ENCODE measurements around the gene ZNF300.
"Not testable (repeated sequence)": the region's sequence is repeated elsewhere in the genome, so short reads cannot be mapped to it uniquely, and the experiment has no call there.

Gene ZNF300

DNA sequence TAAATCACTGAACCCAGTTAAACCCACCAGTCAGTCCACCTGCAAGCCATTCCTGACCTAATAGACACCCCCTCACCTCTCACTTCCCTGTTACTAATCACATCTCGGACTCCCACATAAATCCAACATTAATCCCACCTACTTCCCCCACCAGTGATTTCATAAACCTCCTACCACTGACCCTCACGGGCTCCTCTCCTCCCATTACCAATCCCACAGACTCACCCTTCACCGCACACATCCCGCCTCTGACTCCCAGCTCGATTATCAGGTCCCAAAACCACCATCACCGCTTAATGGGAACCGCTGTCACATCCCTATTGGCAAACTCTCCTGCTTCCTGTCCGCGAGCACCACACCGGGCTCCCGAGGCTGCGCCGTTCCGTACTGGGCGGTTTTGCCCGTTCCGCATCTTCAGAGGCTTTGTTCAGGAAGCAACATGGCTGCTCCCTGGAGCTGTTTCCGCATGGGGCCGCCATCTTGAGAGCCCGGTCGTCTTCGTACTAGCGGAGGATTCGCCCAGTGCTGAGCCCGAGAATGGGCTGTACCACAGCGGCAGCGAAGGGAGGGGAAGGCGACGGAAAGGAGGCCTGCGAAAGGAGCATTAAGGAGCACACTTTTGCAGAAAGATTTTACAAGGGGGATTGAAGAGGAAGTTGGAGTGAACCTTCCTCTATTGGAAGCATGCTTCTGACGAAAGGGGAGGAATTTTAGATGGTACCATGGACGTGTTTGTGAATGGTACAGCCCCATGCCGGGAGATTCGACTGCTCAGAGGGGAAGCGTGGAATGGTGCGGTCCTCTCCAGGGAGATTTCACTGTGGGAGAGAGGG is at the start of gene ZNF300:
Gene ZNF300, minus strand, starts transcription at position 502 of the 833 bp plus-strand sequence. CDS start 1,825 bp downstream, outside the sequence.
- peak; percentile 34 for DNase-seq

DNA sequence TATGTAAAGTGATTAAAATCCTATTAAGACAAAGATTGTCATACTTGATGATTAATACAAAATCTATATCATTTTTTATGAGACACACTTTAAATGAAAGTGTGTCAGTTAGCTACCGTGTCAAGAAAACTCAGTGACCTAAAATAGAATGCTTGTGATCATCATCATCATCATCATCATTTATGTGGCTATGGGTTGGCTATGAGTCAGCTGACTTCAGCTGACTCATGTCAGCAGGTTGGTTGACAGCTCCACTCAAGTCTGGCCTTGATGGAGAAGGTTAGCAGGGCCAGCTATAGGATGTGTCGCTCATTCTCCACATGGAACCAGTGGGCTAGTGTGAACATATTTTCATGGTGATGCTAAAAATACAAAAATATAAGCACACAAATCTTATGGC is 43.8 kb upstream of the ZNF300 start:
- no peak for DNase-seq

DNA sequence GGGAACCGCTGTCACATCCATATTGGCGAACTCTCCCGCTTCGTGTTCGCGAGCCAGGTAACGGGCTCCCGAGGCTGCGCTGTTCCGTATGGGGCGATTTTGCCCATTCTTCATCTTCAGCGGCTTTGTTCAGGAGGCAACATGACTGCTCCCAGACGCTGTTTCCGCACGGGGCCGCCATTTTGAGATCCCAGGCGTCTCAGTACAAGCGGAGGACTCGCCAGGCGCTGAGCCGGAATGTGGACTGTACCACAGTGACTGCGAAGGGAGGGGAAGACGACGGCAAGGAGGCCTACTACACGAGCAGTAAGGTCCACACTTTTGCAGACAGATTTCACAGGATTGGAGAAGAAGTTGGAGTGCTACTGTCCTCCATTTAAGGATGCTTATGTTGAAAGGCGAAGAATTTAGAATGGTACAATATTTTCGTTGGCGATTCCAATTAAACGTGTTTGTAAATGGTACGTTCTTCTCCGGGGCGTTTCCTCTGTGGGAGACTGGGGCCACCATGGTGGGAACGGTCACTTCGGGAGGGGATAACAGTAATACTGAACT is 41.6 kb upstream of the ZNF300 start:
- DNase-seq, result no peak

DNA sequence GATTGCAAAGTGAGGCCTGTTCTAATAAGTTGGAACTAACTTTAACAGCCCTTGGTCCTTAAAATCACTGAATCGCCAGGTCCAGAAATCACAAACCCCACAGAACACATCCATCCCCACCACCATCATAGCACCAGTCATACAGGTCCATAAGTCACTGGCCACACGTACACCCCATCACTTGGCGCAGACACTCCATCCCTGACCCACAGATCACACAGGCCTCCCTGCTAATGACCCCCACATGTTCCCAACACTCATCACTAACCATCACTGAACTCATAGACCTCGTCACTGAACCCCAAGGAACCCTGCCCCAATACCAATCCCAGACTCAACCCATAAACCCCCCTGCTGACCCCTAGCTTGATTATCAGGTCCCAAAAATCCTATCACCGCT is 41.2 kb upstream of the ZNF300 start:
- no peak for DNase-seq

DNA sequence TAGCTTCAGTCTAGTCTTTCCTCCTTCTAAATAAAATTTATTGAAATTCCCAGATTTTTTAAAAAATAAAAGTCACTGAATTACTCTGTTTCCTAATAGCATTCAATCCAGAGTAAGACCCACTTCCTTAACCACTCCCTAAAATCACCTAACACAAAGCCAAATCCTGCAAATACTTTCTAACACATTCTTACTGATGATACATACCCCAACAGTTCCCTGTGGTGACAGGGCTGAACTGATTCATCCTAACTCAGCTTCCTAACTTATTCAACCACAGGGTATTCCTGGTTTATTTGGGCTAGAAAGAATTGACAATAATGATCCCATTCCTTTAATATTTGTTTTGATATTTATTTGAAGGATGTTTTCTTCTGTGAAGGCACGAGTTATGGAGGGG is 40.7 kb upstream of the ZNF300 start:
- no peak for DNase-seq

DNA sequence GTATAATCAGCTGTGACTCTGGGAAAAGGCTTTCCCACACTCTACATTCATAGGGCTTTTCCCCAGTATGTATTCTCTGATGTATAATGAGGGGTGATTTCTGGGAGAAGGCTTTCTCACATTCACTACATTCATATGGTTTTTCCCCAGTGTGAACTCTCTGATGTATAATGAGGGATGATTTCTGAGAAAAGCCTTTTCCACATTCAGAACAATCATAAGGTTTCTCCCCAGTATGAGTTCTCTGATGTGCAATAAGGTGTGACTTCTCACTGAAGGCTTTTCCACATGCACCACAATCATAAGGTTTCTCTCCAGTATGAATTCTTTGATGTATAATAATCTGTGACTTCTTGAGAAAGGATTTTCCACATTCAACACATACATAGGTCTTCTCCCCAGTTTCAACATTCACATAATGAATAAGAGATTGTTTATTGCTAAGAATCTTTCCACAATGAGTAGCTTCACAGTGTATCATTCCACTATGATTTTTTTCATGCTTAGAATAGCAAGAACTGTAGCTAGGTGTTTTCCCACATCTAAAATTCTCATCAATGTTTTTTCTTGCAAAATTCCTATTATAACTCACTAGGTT is 26.7 kb upstream of the ZNF300 start:
- no peak for DNase-seq

DNA sequence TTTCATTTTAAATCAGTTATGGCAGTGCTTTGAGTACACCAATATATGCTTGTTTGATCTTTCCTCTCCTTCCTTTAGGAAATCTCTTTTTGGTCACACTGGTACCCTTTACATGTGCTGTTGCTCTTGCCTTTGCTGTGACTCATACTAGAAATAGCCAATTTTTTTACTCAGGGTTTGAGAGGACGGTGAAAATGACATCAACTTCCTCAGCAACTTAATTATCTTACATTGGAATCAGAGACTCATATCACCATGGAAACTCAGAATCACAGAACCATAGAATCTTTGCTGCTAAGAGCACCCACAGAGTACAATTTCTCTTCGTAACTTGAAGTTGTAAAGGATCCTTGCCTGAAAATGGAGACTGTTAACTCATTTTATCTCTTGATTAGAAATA is 13.8 kb upstream of the ZNF300 start:
- DNase-seq, result peak; percentile 0

DNA sequence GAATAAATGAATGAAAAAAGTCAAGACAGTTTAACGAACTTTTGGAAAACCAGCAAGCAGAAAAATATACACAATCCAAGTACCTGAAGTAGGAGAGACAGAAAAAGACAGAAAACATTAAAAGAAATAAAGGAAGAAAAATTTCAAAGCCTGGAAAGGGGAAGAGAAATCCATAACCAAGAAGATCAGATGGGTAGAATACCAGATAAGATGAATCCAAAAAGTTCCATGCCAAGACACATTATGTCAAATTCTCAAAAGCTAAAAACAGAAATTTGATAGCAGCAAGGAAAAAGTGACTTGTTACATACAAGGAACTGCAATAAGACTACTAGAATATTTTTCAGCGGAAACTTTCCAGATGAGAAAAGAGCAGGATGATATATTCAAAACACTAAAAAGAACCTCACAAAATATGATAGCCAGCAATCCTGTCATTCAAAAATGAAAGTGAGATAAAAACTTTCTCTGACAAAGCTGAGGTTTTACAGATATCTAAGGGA is 7.6 kb upstream of the ZNF300 start:
- no peak for DNase-seq

DNA sequence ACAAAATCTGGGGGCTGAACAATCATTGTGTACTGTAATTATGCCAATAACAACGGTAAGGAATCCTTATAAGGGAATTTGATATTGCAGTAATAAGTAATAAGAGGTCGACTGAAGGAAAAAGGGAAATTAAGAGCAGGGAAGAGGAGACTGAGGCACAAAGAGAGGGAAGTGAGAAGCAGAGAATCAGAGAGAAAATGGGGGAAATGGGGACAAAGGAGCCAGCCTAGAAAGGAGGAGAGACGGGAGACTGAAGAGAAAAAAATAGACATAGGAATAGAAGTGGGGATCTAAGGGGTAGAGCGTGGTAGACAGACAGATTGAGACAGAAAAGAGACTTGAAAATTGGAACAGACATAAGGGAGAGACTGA is 518 bp upstream of the ZNF300 start:
- no peak for DNase-seq

DNA sequence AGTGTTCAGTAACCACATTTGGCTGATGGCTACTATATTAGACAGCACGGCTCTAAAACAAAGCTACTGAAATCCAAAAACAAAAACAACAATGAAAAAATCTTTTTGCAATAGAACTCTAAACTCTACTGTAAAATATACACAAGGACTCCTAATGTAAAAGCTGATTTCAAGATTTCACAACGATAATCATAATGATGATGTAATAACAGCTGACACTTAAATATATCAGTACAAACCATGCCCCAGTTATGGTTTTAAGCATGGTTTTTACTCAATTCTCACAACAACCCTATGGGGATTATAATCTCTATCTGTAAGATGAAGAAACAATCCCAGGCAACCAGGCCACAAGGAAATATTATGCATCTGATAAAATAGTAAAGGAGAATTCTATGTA is 3.3 kb downstream of the ZNF300 start:
- DNase-seq, result no peak

DNA sequence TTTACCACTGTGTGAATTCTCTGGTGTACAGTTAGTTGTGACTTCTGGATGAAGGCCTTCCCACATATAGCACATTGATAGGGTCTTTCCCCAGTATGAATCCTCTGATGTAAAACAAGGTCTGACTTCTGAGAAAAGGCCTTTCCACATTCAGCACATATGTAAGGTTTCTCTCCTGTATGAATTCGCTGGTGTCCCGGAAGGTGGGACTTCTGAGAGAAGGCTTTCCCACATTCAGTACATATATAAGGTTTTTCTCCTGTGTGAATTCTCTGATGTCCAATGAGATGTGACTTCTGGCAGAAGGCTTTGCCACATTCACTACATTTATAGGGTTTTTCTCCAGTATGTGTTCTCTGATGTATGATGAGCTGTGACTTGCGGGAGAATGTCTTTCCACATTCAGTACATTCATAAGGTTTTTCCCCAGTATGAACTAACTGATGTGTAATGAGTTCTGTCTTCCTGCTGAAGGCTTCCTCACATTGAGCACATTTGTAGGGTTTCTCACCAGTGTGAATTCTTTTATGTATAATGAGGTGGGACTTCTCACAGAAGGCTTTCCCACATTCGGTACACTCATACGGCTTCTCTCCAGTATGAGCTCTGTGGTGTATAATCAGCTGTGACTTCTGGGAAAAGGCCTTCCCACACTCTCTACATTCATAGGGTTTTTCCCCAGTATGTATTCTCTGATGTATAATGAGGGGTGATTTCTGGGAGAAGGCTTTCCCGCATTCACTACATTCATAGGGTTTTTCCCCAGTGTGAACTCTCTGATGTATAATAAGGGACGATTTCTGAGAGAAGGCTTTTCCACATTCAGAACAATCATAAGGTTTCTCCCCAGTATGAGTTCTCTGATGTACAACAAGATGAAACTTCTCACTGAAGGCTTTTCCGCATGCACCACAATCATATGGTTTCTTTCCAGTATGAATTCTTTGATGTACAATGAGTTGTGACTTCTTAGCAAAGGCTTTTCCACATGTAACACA is 9.1 kb downstream of the ZNF300 start:
- no peak for DNase-seq

DNA sequence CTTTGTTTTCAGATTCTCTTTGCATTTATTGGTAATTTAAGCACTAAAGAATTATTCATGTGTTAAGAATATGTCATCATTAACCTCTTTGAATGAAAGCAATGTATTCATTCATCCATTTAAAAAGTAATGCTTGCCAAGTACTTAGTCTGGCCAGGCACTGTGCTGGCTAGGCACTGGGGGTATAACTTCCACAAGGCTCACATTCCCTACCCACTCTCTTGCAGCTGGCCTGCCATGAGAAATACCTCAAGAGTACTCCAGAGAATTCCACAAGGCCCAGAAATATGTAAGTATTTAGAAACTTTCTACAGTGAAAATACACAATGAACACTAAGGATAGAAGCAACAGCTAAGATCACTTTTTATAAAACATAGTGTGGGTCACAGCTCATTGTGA is 25.4 kb downstream of the ZNF300 start:
- DNase-seq, result no peak

DNA sequence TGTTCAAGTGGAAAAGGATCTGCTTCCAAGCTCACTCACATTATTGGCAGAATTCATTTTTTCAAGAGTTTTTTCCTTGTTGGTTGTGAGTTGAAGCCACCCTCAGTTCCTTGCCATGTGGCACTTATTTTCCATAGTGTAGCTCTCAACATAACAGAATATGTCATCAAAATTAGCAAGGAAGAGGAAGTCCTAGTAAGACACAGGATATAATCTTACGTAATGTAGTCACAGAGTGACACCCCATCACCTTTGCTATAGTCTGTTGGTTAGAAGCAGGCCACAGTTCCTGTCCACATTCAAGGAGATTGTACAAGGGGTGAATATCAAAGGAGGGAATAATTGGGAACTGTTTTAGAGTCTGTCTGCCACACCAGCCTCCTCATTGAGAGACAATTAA is 42.7 kb downstream of the ZNF300 start:
- DNase-seq, result no peak

DNA sequence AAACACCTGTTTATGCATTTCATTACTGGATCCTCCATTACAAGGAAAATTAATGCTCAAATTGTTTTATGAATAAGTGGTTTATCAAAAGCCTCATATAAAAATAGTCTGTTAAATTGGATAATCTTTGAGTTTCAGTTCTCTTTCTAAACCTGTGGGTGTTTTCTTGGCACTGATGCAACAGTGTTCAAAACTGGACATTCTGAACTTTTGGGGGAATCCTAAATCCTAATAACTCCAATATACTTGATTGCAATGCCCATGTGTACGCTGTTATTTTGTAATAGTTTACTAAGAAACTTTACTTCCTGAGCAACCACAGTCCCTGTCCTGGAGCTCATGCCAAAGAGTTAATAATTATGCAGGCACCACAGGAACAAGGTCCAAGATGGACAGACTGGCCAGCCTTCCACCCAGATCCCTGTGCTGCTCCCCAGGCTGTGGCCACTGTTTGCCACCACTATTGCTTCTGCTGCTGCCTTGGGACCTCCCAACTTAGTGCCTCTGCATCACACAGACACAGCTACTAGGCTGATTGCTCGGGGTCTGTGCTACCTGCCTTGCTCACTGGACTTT is 44.4 kb downstream of the ZNF300 start:
- DNase-seq, result no peak

DNA sequence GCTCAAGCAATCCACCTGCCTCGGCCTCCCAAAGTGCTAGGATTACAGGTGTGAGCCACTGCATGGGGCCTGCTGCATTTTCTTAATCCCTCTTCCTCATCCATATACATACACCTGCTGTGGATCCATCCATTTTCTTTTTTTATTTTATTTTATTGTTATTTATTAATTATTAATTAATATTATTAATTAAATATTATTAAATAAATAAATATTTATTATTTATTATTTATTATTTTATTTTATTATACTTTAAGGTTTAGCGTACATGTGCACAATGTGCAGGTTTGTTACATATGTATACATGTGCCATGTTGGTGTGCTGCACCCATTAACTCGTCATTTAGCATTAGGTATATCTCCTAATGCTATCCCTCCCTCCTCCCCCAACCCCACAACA is 48.1 kb downstream of the ZNF300 start:
- DNase-seq, result not testable (repeated sequence)

DNA sequence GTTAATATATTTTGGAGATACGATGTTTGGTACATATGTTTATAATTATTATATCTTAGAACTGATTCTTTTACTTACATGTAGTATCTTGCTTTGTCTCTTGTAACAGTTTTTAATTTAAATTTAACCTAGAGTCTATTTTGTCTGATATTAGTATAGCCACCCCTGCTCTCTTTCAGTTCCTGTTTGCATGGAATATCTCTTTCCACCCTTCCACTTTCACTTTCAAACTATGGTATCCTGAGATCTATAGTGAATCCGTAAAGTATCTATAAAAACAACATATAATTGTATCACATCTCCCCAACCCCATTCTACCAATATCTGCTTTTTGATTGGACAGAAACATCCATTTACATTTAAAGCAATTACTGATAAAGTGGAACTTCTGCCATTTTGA is 51.2 kb downstream of the ZNF300 start:
- DNase-seq, result no peak

DNA sequence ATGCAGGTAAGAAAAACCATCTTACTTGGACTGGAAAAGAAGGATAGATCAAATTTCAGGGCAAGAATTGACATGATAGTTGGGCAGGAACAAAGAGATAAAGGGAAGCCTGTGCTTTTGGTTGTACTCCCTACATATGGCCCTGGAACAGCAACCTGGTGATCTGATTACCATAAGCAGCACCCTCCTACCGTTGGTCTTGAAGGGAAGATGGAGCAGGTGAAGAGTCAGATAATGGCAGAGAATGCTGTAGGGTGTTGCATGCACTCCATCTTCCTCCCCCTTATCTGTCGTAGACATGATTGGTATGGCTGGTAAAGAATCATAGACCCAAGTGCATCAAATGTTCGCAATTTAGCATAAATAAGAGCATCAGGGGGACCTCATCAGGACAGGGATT is 53.7 kb downstream of the ZNF300 start:
- no peak for DNase-seq

DNA sequence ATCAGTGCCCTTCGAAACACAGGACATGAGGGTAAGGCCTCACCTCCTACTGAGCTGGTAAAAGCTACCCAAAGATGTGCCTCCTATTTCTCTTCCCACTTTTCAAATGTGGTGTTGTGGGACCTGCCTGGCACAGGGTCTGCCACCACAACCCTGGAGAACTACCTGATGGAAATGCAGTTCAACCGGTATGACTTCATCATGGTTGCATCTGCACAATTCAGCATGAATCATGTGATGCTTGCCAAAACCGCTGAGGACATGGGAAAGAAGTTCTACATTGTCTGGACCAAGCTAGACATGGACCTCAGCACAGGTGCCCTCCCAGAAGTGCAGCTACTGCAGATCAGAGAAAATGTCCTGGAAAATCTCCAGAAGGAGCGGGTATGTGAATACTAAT is 56.5 kb downstream of the ZNF300 start:
- DNase-seq, result no peak

DNA sequence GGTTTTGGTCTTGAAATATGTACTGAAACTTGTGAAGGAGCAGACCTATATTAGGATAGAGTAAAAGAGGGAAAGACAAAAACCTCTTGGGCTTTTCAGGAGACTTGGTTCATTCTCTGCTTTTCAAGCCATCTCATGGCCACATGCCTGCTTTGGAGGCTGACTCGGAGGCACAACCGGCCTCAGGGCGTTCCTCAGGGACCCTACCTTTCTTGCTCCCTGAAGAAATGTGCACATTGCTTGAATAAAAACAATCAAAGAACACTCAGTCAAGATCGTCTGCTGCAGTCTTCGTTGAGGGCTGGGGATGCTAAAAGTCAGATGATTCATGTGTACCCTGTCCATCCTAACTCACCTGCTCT is 57.5 kb downstream of the ZNF300 start:
- DNase-seq, result no peak

DNA sequence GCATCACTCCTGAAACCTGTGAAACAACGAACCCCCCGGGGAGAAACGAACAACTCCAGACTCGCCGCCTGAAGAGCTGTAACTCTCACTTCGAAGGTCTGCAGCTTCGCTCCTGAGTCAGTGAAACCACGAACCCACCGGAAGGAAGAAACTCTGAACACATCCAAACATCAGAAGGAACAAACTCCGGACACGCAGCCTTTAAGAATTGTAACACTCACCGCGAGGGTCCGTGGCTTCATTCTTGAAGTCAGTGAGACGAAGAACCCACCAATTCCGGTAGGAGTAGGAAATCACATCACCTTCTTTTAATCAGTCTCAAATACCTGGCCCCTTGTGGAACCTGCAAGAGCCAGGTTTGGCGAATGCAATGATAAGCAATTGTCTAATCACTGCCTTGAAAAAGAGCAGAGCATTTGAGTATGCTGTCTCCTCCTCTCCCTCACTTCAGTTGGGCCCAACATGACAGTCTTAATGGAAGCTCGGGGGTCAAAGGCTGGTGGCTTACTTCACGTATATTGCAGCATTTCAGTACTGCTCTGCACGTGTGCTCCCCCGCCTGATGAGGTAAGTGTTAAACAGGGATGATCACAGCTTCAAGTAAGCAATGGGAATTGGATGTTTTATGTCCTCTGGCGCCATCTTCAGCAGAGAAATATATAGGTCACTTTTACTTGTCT is 58.0 kb downstream of the ZNF300 start:
- DNase-seq, result peak; percentile 84

DNA sequence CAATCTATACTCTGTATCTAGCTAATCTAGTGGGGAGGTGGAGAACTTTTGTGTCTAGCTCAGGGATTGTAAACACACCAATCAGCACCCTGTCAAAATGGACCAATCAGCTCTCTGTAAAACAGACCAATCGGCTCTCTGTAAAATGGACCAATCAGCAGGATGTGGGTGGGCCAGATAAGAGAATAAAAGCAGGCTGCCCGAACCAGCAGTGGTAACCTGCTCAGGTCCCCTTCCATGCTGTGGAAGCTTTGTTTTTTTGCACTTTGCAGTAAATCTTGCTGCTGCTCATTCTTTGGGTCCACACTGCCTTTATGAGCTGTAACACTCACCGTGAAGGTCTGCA is 58.5 kb downstream of the ZNF300 start, which contains the start of gene IRGM:
Gene IRGM, plus strand, starts transcription at position 214 of the 346 bp plus-strand sequence. CDS start 1,603 bp downstream, outside the sequence.
- DNase-seq, result not testable (repeated sequence)
